HepG2 (cell line): Measurements from ENCODE around the gene PRDX2. TPM values are rescaled to one million over a fixed set of nuclear protein-coding genes. Genes with fewer than 3 reads are reported as not detected.

Source experiments
- EEA1 ChIP-seq: sonication (generic); formaldehyde crosslinking; IDR thresholded peaks from 2 replicates; pipeline ENCODE4 v1.5.1; 2020; ENCODE audit warnings: mild to moderate bottlenecking, missing genetic modification reagents, borderline replicate concordance
- HIVEP1 ChIP-seq: sonication (generic); formaldehyde crosslinking; IDR thresholded peaks from 2 replicates; pipeline ENCODE4 v1.4.0; 2020; ENCODE audit warnings: mild to moderate bottlenecking, missing genetic modification reagents
- NONO ChIP-seq, 2 experiments: fragments of 450-650 bp in 1 of 2; sonication (generic) in 1 of 2; formaldehyde crosslinking in 1 of 2; IDR thresholded peaks in 1 of 2; conservative IDR thresholded peaks in 1 of 2; 2 replicates each; pipeline versions ENCODE4 v1.6.1 to v1.8.0; 2017 to 2022; ENCODE audit warnings: mild to moderate bottlenecking in 1 of 2, missing genetic modification reagents in 1 of 2, moderate library complexity in 1 of 2
- SIX1 ChIP-seq: sonication (generic); formaldehyde crosslinking; IDR thresholded peaks from 2 replicates; pipeline ENCODE4 v1.4.0; 2020; ENCODE audit warnings: missing genetic modification reagents, borderline replicate concordance
- TFDP2 ChIP-seq: sonication (generic); formaldehyde crosslinking; IDR thresholded peaks from 2 replicates; pipeline ENCODE4 v1.4.0; 2020; ENCODE audit warnings: missing genetic modification reagents
- YY1 ChIP-seq: IDR thresholded peaks from 2 replicates; pipeline ENCODE4 v1.6.1; 2011; ENCODE audit warnings: low read length, low read depth, moderate library complexity, mild to moderate bottlenecking; ENCODE audit not compliant: insufficient read depth, insufficient replicate concordance
- ZBTB26 ChIP-seq: IDR thresholded peaks from 2 replicates; pipeline ENCODE4 v1.6.1; 2016; ENCODE audit warnings: missing compliant biosample characterization, missing genetic modification reagents, borderline replicate concordance
- ZNF224 ChIP-seq: sonication (generic); formaldehyde crosslinking; IDR thresholded peaks from 2 replicates; pipeline ENCODE4 v1.5.0; 2020; ENCODE audit warnings: mild to moderate bottlenecking, missing genetic modification reagents
- ZNF34 ChIP-seq: sonication (generic); formaldehyde crosslinking; IDR thresholded peaks from 2 replicates; pipeline ENCODE4 v1.4.0; 2020; ENCODE audit warnings: mild to moderate bottlenecking, missing genetic modification reagents, borderline replicate concordance
- ZNF691 ChIP-seq: sonication (generic); formaldehyde crosslinking; IDR thresholded peaks from 2 replicates; pipeline ENCODE4 v1.4.0; 2020; ENCODE audit warnings: missing genetic modification reagents, low read depth, mild to moderate bottlenecking, borderline replicate concordance
- ZNF713 ChIP-seq: sonication (generic); formaldehyde crosslinking; IDR thresholded peaks from 2 replicates; pipeline ENCODE4 v1.4.0; 2020; ENCODE audit warnings: mild to moderate bottlenecking, missing genetic modification reagents
- ZNF775 ChIP-seq: sonication (generic); formaldehyde crosslinking; IDR thresholded peaks from 2 replicates; pipeline ENCODE4 v1.4.0; 2020; ENCODE audit warnings: missing genetic modification reagents, mild to moderate bottlenecking, moderate library complexity, borderline replicate concordance
- ZNF781 ChIP-seq: sonication (generic); formaldehyde crosslinking; IDR thresholded peaks from 2 replicates; pipeline ENCODE4 v1.5.1; 2020; ENCODE audit warnings: borderline replicate concordance, mild to moderate bottlenecking, missing genetic modification reagents; ENCODE audit errors: not compliant biosample characterization
- ZNF841 ChIP-seq: sonication (generic); formaldehyde crosslinking; IDR thresholded peaks from 2 replicates; pipeline ENCODE4 v1.8.1; 2023; ENCODE audit warnings: missing genetic modification reagents, borderline replicate concordance
- polyA plus RNA-seq, 8 experiments: library from polyadenylated mRNA; depleted of rRNA in 3 of 8; stranded (reverse) in 7 of 8; unstranded in 1 of 8; fragments of >200 nt; fragmentation: Illumina TruSeq in 4 of 8; extraction: Trizol in 4 of 8; gene quantifications; 2 replicates each; pipeline versions ENCODE4 v1.2.1 to v1.2.3, GENCODE V29; 2011 to 2016; ENCODE audit warnings: low read depth in 4 of 8, missing spikeins in 1 of 8, mixed read lengths in 1 of 8; ENCODE audit not compliant: insufficient read depth in 1 of 8
- total RNA-seq, 5 experiments: library from RNA; depleted of rRNA; stranded (reverse); fragments of >200 nt; fragmentation: Illumina TruSeq; extraction: Trizol; gene quantifications; 2 replicates each; pipeline ENCODE4 v1.2.3, GENCODE V29; 2016; ENCODE audit warnings: low read depth in 1 of 5
- TF ChIP-seq, protein P1 (sequence below): sonication (generic); formaldehyde crosslinking; IDR thresholded peaks from 2 replicates; pipeline ENCODE4 v1.4.0; 2020; ENCODE audit warnings: missing genetic modification reagents, borderline replicate concordance
- TF ChIP-seq, protein P2 (sequence below): sonication (generic); formaldehyde crosslinking; IDR thresholded peaks from 2 replicates; pipeline ENCODE4 v1.4.0; 2020; ENCODE audit warnings: mild to moderate bottlenecking, missing genetic modification reagents, borderline replicate concordance
- TF ChIP-seq, protein P3 (sequence below): sonication (generic); formaldehyde crosslinking; IDR thresholded peaks from 2 replicates; pipeline ENCODE4 v1.4.0; 2020; ENCODE audit warnings: missing genetic modification reagents

The PRDX2 gene
- total and polyA plus RNA-seq, 2 of the 13 experiments (the other 11 are each of a cell fraction or from before 2014, with no cell fraction given) = 218 to 381 TPM

GRCh38 chr19:12766051-12766521, 35.5 kb downstream of the PRDX2 start (continued):
- TF ChIP-seq ZNF34 (CRISPR knock-in tag) (no peak), ZNF781 (CRISPR knock-in tag) (no peak), YY1 (peak; percentile 73), ZNF713 (no peak), EEA1 (CRISPR knock-in tag) (no peak), ZBTB26 (CRISPR knock-in tag) (0 out of 2 replicates have a peak, but pooled peaks have one; percentile 33), HIVEP1 (CRISPR knock-in tag) (peak; percentile 81), ZNF841 (CRISPR knock-in tag) (no peak), NONO (IDR thresholded peaks at IDR 0.05) (no peak), NONO (CRISPR knock-in tag; conservative IDR thresholded peaks at IDR 0.05) (peak; percentile 92), ZNF691 (CRISPR knock-in tag) (peak; percentile 79; the same call in 1 of the 2 replicates), SIX1 (CRISPR knock-in tag) (no peak), ZNF775 (CRISPR knock-in tag) (no peak), TFDP2 (CRISPR knock-in tag) (peak; percentile 52; the same call in 1 of the 2 replicates), ZNF224 (CRISPR knock-in tag) (no peak)
- TF ChIP-seq, protein P1, sequence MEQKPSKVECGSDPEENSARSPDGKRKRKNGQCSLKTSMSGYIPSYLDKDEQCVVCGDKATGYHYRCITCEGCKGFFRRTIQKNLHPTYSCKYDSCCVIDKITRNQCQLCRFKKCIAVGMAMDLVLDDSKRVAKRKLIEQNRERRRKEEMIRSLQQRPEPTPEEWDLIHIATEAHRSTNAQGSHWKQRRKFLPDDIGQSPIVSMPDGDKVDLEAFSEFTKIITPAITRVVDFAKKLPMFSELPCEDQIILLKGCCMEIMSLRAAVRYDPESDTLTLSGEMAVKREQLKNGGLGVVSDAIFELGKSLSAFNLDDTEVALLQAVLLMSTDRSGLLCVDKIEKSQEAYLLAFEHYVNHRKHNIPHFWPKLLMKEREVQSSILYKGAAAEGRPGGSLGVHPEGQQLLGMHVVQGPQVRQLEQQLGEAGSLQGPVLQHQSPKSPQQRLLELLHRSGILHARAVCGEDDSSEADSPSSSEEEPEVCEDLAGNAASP (CRISPR knock-in tag) = 0 out of 2 replicates have a peak, but pooled peaks have one; percentile 25
- TF ChIP-seq, protein P2, sequence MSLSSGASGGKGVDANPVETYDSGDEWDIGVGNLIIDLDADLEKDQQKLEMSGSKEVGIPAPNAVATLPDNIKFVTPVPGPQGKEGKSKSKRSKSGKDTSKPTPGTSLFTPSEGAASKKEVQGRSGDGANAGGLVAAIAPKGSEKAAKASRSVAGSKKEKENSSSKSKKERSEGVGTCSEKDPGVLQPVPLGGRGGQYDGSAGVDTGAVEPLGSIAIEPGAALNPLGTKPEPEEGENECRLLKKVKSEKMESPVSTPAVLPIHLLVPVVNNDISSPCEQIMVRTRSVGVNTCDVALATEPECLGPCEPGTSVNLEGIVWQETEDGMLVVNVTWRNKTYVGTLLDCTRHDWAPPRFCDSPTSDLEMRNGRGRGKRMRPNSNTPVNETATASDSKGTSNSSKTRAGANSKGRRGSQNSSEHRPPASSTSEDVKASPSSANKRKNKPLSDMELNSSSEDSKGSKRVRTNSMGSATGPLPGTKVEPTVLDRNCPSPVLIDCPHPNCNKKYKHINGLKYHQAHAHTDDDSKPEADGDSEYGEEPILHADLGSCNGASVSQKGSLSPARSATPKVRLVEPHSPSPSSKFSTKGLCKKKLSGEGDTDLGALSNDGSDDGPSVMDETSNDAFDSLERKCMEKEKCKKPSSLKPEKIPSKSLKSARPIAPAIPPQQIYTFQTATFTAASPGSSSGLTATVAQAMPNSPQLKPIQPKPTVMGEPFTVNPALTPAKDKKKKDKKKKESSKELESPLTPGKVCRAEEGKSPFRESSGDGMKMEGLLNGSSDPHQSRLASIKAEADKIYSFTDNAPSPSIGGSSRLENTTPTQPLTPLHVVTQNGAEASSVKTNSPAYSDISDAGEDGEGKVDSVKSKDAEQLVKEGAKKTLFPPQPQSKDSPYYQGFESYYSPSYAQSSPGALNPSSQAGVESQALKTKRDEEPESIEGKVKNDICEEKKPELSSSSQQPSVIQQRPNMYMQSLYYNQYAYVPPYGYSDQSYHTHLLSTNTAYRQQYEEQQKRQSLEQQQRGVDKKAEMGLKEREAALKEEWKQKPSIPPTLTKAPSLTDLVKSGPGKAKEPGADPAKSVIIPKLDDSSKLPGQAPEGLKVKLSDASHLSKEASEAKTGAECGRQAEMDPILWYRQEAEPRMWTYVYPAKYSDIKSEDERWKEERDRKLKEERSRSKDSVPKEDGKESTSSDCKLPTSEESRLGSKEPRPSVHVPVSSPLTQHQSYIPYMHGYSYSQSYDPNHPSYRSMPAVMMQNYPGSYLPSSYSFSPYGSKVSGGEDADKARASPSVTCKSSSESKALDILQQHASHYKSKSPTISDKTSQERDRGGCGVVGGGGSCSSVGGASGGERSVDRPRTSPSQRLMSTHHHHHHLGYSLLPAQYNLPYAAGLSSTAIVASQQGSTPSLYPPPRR (CRISPR knock-in tag) = no peak; the same call in 1 of the 2 replicates
- TF ChIP-seq, protein P3, sequence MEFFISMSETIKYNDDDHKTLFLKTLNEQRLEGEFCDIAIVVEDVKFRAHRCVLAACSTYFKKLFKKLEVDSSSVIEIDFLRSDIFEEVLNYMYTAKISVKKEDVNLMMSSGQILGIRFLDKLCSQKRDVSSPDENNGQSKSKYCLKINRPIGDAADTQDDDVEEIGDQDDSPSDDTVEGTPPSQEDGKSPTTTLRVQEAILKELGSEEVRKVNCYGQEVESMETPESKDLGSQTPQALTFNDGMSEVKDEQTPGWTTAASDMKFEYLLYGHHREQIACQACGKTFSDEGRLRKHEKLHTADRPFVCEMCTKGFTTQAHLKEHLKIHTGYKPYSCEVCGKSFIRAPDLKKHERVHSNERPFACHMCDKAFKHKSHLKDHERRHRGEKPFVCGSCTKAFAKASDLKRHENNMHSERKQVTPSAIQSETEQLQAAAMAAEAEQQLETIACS (CRISPR knock-in tag) = no peak; the same call in 1 of the 2 replicates
